ENCODE measurements around the gene GALNTL6. TPM values are rescaled to one million over a fixed set of nuclear protein-coding genes. Genes with fewer than 3 reads are reported as not detected.

Gene GALNTL6
- polyA plus RNA-seq, 1 donor (not counting 4 experiments of a cell fraction or from before 2014, with no cell fraction given): not detected

GRCh38 chr4:172157946-172158345 is 344.7 kb downstream of the GALNTL6 start:
- no peaks in the 10 kb centered on the region for H4K20me1 ChIP-seq (ENCODE audit: control insufficient read depth, extremely low read depth, insufficient read depth, low read length)
- no peak overlapping the region for H3K27ac ChIP-seq (ENCODE audit: control insufficient read depth, insufficient read depth, low read length)
- H3K79me2 ChIP-seq (ENCODE audit: control insufficient read depth, insufficient read depth, low read length): no peaks in the 10 kb centered on the region
- no peak overlapping the region for H3K9ac ChIP-seq (ENCODE audit: control insufficient read depth, extremely low read depth, insufficient read depth, low read length)
- no peaks in the 10 kb centered on the region for H3K27me3 ChIP-seq (ENCODE audit: control insufficient read depth, extremely low read depth, insufficient read depth, low read length)
- FAIRE-seq: no peak
- DNase-seq (ENCODE audit: low read depth, low spot score): no peak
- no peaks in the 10 kb centered on the region for H3K9me3 ChIP-seq (ENCODE audit: control insufficient read depth, low read depth, low read length)
- no peaks in the 10 kb centered on the region for H3K4me1 ChIP-seq (ENCODE audit: control insufficient read depth, extremely low read depth, insufficient read depth, low read length)
- H3K36me3 ChIP-seq (ENCODE audit: control insufficient read depth in 2 of 2, extremely low read depth in 1 of 2, insufficient read depth in 2 of 2, low read length in 2 of 2): no peaks in the 10 kb centered on the region
- no peak for TF ChIP-seq EZH2 (IDR thresholded peaks at IDR 0.05; ENCODE audit: low read length)
- no peak for TF ChIP-seq CTCF (optimal IDR thresholded peaks at IDR 0.05 in 1 of 3, IDR thresholded peaks at IDR 0.05 in 1 of 3, conservative IDR thresholded peaks at IDR 0.05 in 1 of 3; ENCODE audit: extremely low read depth in 1 of 3, insufficient read depth in 2 of 3, low read length in 3 of 3)
- dilution Hi-C loops (cut with MboI; ENCODE audit: extremely low pct_ligation_motif_present, low sequenced_read_pairs): no loop called here
- H3K4me3 ChIP-seq (ENCODE audit: control insufficient read depth in 2 of 3, extremely low read depth in 1 of 3, insufficient read depth in 2 of 3, low read depth in 1 of 3, low read length in 3 of 3): no peak overlapping the region
- no peaks in the 10 kb centered on the region for H3K9me1 ChIP-seq (ENCODE audit: control insufficient read depth, extremely low read depth, insufficient read depth, low read length)
- no peak overlapping the region for H3K4me2 ChIP-seq (ENCODE audit: control insufficient read depth, extremely low read depth, insufficient read depth, low read depth, low read length)
- H2AFZ ChIP-seq (ENCODE audit: control insufficient read depth, low read length): no peak overlapping the region

DNA sequence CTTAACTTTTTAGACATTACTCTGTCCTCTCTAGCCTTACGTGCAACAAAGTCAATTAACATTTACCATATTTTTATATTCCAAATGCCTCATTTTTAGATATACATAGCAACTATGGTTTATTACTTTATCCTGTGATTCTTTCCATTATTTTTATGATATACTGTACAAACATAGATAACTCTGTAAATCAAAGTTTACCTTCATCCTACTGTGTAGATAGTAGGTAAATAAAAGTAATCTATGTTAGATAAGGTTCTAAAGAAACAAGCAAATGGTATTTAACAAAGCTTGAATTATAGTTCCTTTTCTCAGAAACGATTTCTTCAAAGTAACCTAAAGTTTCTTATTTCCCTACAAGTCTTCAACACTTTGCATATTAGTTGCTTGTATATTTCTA is 350.0 kb downstream of the GALNTL6 start:
- Histone ChIP-seq H3K27me3 (ENCODE audit: control insufficient read depth, extremely low read depth, insufficient read depth, low read length) (no peaks in the 10 kb centered on the region), H3K9me1 (ENCODE audit: control insufficient read depth, extremely low read depth, insufficient read depth, low read length) (no peaks in the 10 kb centered on the region), H3K36me3 (ENCODE audit: control insufficient read depth in 2 of 2, extremely low read depth in 1 of 2, insufficient read depth in 2 of 2, low read length in 2 of 2) (no peaks in the 10 kb centered on the region), H3K9ac (ENCODE audit: control insufficient read depth, extremely low read depth, insufficient read depth, low read length) (no peak overlapping the region), H3K4me3 (ENCODE audit: control insufficient read depth in 2 of 3, extremely low read depth in 1 of 3, insufficient read depth in 2 of 3, low read depth in 1 of 3, low read length in 3 of 3) (no peak overlapping the region), H3K79me2 (ENCODE audit: control insufficient read depth, insufficient read depth, low read length) (no peaks in the 10 kb centered on the region), H3K4me1 (ENCODE audit: control insufficient read depth, extremely low read depth, insufficient read depth, low read length) (no peaks in the 10 kb centered on the region), H3K4me2 (ENCODE audit: control insufficient read depth, extremely low read depth, insufficient read depth, low read depth, low read length) (no peak overlapping the region), H3K9me3 (ENCODE audit: control insufficient read depth, low read depth, low read length) (no peaks in the 10 kb centered on the region), H3K27ac (ENCODE audit: control insufficient read depth, insufficient read depth, low read length) (no peak overlapping the region), H4K20me1 (ENCODE audit: control insufficient read depth, extremely low read depth, insufficient read depth, low read length) (no peaks in the 10 kb centered on the region), H2AFZ (ENCODE audit: control insufficient read depth, low read length) (no peak overlapping the region)
- TF ChIP-seq CTCF (optimal IDR thresholded peaks at IDR 0.05 in 1 of 3, IDR thresholded peaks at IDR 0.05 in 1 of 3, conservative IDR thresholded peaks at IDR 0.05 in 1 of 3; ENCODE audit: extremely low read depth in 1 of 3, insufficient read depth in 2 of 3, low read length in 3 of 3): no peak
- TF ChIP-seq EZH2 (IDR thresholded peaks at IDR 0.05; ENCODE audit: low read length): no peak
- no peak for DNase-seq (ENCODE audit: low read depth, low spot score)
- dilution Hi-C loops (cut with MboI; ENCODE audit: extremely low pct_ligation_motif_present, low sequenced_read_pairs): no loop called here
- no peak for FAIRE-seq

Data from keratinocyte (primary cell).